HepG2 (cell line): ENCODE measurements around the gene CNTROB. TPM values are rescaled to one million over a fixed set of nuclear protein-coding genes. Genes with fewer than 3 reads are reported as not detected.

Experiments used
- CCDC6 ChIP-seq: sonication (generic); formaldehyde crosslinking; IDR thresholded peaks from 2 replicates; pipeline ENCODE4 v1.8.1; 2022; ENCODE audit warnings: mild to moderate bottlenecking, missing genetic modification reagents, moderate library complexity
- ETV5 ChIP-seq: IDR thresholded peaks from 2 replicates; pipeline ENCODE4 v1.6.1; 2018; ENCODE audit warnings: missing biosample characterization, missing genetic modification reagents, inconsistent platforms, borderline replicate concordance
- GABPB1 ChIP-seq: IDR thresholded peaks from 2 replicates; pipeline ENCODE4 v1.6.1; 2016; ENCODE audit warnings: mild to moderate bottlenecking, missing genetic modification reagents, moderate library complexity, missing compliant biosample characterization
- MEIS1 ChIP-seq: sonication (generic); formaldehyde crosslinking; IDR thresholded peaks from 2 replicates; pipeline ENCODE4 v1.9.0; 2021; ENCODE audit warnings: mild to moderate bottlenecking, missing genetic modification reagents, moderate library complexity, borderline replicate concordance
- MIER3 ChIP-seq: IDR thresholded peaks from 2 replicates; pipeline ENCODE4 v1.6.1; 2016; ENCODE audit warnings: missing compliant biosample characterization, borderline replicate concordance
- REL ChIP-seq: sonication (generic); formaldehyde crosslinking; conservative IDR thresholded peaks from 2 replicates; pipeline ENCODE4 v1.8.0; 2022; ENCODE audit warnings: mild to moderate bottlenecking, missing genetic modification reagents, moderate library complexity
- TCF12 ChIP-seq, 2 experiments: fragments of 450-650 bp in 1 of 2; sonication (generic) in 1 of 2; formaldehyde crosslinking in 1 of 2; IDR thresholded peaks; 2 replicates each; pipeline versions ENCODE4 v1.6.1 to v1.8.0; 2017 to 2022; ENCODE audit warnings: antibody characterized with exemption in 1 of 2, mild to moderate bottlenecking in 1 of 2, missing genetic modification reagents in 1 of 2, moderate library complexity in 1 of 2
- ZNF337 ChIP-seq: sonication (generic); formaldehyde crosslinking; IDR thresholded peaks from 2 replicates; pipeline ENCODE4 v1.5.1; 2020; ENCODE audit warnings: missing genetic modification reagents, low read depth, mild to moderate bottlenecking, borderline replicate concordance
- ZNF34 ChIP-seq: sonication (generic); formaldehyde crosslinking; IDR thresholded peaks from 2 replicates; pipeline ENCODE4 v1.4.0; 2020; ENCODE audit warnings: mild to moderate bottlenecking, missing genetic modification reagents, borderline replicate concordance
- ZNF354B ChIP-seq: sonication (generic); formaldehyde crosslinking; IDR thresholded peaks from 2 replicates; pipeline ENCODE4 v1.8.0; 2022; ENCODE audit warnings: mild to moderate bottlenecking, missing genetic modification reagents
- ZNF768 ChIP-seq: sonication (generic); formaldehyde crosslinking; IDR thresholded peaks from 2 replicates; pipeline ENCODE4 v1.4.0; 2020; ENCODE audit warnings: missing genetic modification reagents
- ZSCAN30 ChIP-seq: sonication (generic); formaldehyde crosslinking; IDR thresholded peaks from 2 replicates; pipeline ENCODE4 v1.5.0; 2020; ENCODE audit warnings: mild to moderate bottlenecking, missing genetic modification reagents
- polyA plus RNA-seq, 8 experiments: library from polyadenylated mRNA; depleted of rRNA in 3 of 8; stranded (reverse) in 7 of 8; unstranded in 1 of 8; fragments of >200 nt; fragmentation: Illumina TruSeq in 4 of 8; extraction: Trizol in 4 of 8; gene quantifications; 2 replicates each; pipeline versions ENCODE4 v1.2.1 to v1.2.3, GENCODE V29; 2011 to 2016; ENCODE audit warnings: low read depth in 4 of 8, missing spikeins in 1 of 8, mixed read lengths in 1 of 8; ENCODE audit not compliant: insufficient read depth in 1 of 8
- total RNA-seq, 5 experiments: library from RNA; depleted of rRNA; stranded (reverse); fragments of >200 nt; fragmentation: Illumina TruSeq; extraction: Trizol; gene quantifications; 2 replicates each; pipeline ENCODE4 v1.2.3, GENCODE V29; 2016; ENCODE audit warnings: low read depth in 1 of 5
- TF ChIP-seq, protein P1 (sequence below): sonication (generic); formaldehyde crosslinking; IDR thresholded peaks from 2 replicates; pipeline ENCODE4 v1.5.1; 2020; ENCODE audit warnings: mild to moderate bottlenecking, missing genetic modification reagents, moderate library complexity
- TF ChIP-seq, protein P2 (sequence below): sonication (generic); formaldehyde crosslinking; IDR thresholded peaks from 2 replicates; pipeline ENCODE4 v1.4.0; 2020; ENCODE audit warnings: mild to moderate bottlenecking, low read depth, missing genetic modification reagents
- TF ChIP-seq, protein P3 (sequence below): sonication (generic); formaldehyde crosslinking; IDR thresholded peaks from 2 replicates; pipeline ENCODE4 v1.5.0; 2020; ENCODE audit warnings: mild to moderate bottlenecking, missing genetic modification reagents
- TF ChIP-seq, protein P4 (sequence below): sonication (generic); formaldehyde crosslinking; IDR thresholded peaks from 2 replicates; pipeline ENCODE4 v1.4.0; 2020; ENCODE audit warnings: missing genetic modification reagents, mild to moderate bottlenecking, borderline replicate concordance

The CNTROB gene
- total and polyA plus RNA-seq, 2 of the 13 experiments (the other 11 are each of a cell fraction or from before 2014, with no cell fraction given) = 21.2 to 24.1 TPM

DNA sequence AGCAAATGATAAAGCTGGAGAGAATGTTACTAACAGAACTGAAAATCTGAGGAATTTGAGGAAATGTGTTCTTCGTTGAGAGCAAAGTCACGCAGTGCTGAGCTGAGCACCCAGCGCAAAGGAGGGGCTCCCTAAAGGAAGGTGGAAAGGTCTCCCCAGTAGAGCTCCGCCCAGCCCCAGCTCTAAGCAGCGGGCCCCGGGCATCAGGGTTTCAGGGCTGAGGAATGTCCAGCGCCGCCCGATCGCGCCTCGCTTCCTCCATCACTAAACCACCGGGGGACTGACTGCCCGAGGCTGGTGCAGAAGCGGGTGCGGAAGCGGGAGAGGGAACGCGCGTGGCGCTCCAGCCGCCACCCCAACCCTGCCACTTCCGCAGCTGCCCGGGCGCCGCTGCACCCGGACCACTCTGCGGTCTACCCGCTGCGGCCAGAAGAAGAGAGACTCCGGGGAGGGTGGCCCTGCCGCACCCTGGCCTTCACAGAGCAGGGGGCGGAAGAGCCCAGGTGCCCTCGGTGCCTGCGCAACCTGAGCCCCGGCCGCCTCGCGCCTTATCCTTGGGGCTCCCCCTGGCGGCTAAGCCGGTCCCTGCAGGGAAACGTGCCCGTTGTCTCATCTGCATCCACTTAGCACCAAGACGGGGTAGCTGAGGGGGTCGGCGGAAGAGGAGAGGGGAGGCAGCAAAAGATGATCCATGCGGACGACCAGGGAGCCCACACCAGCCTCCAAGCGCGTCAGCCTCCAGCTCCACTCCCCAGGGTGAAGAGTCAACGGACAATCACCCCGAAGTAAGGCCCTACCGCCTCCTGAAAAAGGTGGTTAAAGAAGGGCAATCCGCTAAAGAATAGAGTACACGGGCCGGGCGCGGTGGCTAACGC, 58.0 kb downstream of the CNTROB start (continued):
- TF ChIP-seq, protein P1, sequence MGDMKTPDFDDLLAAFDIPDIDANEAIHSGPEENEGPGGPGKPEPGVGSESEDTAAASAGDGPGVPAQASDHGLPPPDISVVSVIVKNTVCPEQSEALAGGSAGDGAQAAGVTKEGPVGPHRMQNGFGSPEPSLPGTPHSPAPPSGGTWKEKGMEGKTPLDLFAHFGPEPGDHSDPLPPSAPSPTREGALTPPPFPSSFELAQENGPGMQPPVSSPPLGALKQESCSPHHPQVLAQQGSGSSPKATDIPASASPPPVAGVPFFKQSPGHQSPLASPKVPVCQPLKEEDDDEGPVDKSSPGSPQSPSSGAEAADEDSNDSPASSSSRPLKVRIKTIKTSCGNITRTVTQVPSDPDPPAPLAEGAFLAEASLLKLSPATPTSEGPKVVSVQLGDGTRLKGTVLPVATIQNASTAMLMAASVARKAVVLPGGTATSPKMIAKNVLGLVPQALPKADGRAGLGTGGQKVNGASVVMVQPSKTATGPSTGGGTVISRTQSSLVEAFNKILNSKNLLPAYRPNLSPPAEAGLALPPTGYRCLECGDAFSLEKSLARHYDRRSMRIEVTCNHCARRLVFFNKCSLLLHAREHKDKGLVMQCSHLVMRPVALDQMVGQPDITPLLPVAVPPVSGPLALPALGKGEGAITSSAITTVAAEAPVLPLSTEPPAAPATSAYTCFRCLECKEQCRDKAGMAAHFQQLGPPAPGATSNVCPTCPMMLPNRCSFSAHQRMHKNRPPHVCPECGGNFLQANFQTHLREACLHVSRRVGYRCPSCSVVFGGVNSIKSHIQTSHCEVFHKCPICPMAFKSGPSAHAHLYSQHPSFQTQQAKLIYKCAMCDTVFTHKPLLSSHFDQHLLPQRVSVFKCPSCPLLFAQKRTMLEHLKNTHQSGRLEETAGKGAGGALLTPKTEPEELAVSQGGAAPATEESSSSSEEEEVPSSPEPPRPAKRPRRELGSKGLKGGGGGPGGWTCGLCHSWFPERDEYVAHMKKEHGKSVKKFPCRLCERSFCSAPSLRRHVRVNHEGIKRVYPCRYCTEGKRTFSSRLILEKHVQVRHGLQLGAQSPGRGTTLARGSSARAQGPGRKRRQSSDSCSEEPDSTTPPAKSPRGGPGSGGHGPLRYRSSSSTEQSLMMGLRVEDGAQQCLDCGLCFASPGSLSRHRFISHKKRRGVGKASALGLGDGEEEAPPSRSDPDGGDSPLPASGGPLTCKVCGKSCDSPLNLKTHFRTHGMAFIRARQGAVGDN = peak; percentile 94
- TF ChIP-seq ETV5 (CRISPR knock-in tag) = peak; percentile 57; the same call in 1 of the 2 replicates
- TF ChIP-seq TCF12 (IDR thresholded peaks at IDR 0.05) = no peak
- 0 out of 2 replicates have a peak, but pooled peaks have one; percentile 55 for TF ChIP-seq TCF12 (CRISPR knock-in tag; IDR thresholded peaks at IDR 0.05)
- TF ChIP-seq, protein P2, sequence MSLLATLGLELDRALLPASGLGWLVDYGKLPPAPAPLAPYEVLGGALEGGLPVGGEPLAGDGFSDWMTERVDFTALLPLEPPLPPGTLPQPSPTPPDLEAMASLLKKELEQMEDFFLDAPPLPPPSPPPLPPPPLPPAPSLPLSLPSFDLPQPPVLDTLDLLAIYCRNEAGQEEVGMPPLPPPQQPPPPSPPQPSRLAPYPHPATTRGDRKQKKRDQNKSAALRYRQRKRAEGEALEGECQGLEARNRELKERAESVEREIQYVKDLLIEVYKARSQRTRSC (CRISPR knock-in tag) = no peak
- no peak for TF ChIP-seq ZNF354B (CRISPR knock-in tag)
- TF ChIP-seq ZNF768 (CRISPR knock-in tag) = no peak
- TF ChIP-seq ZNF34 = no peak
- peak; percentile 48; the same call in 1 of the 2 replicates for TF ChIP-seq MIER3
- TF ChIP-seq, protein P3, sequence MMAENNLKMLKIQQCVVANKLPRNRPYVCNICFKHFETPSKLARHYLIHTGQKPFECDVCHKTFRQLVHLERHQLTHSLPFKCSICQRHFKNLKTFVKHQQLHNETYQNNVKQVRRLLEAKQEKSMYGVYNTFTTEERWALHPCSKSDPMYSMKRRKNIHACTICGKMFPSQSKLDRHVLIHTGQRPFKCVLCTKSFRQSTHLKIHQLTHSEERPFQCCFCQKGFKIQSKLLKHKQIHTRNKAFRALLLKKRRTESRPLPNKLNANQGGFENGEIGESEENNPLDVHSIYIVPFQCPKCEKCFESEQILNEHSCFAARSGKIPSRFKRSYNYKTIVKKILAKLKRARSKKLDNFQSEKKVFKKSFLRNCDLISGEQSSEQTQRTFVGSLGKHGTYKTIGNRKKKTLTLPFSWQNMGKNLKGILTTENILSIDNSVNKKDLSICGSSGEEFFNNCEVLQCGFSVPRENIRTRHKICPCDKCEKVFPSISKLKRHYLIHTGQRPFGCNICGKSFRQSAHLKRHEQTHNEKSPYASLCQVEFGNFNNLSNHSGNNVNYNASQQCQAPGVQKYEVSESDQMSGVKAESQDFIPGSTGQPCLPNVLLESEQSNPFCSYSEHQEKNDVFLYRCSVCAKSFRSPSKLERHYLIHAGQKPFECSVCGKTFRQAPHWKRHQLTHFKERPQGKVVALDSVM (CRISPR knock-in tag) = no peak; the same call in 1 of the 2 replicates
- no peak for TF ChIP-seq MEIS1
- TF ChIP-seq ZSCAN30 (CRISPR knock-in tag) = no peak
- TF ChIP-seq REL = no peak
- TF ChIP-seq CCDC6 (CRISPR knock-in tag) = no peak
- peak; percentile 83 for TF ChIP-seq GABPB1 (CRISPR knock-in tag)
- TF ChIP-seq, protein P4, sequence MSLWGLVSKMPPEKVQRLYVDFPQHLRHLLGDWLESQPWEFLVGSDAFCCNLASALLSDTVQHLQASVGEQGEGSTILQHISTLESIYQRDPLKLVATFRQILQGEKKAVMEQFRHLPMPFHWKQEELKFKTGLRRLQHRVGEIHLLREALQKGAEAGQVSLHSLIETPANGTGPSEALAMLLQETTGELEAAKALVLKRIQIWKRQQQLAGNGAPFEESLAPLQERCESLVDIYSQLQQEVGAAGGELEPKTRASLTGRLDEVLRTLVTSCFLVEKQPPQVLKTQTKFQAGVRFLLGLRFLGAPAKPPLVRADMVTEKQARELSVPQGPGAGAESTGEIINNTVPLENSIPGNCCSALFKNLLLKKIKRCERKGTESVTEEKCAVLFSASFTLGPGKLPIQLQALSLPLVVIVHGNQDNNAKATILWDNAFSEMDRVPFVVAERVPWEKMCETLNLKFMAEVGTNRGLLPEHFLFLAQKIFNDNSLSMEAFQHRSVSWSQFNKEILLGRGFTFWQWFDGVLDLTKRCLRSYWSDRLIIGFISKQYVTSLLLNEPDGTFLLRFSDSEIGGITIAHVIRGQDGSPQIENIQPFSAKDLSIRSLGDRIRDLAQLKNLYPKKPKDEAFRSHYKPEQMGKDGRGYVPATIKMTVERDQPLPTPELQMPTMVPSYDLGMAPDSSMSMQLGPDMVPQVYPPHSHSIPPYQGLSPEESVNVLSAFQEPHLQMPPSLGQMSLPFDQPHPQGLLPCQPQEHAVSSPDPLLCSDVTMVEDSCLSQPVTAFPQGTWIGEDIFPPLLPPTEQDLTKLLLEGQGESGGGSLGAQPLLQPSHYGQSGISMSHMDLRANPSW (CRISPR knock-in tag) = no peak
- TF ChIP-seq ZNF337 (CRISPR knock-in tag) = no peak
